Loucy (cell line): ENCODE data around the gene ADARB2.

Source experiments
- H2AFZ ChIP-seq: fragments of 200-600 bp; sonication (generic); 2 replicates; pipeline ENCODE4 v1.6.0; 2016; ENCODE audit warnings: antibody characterized with exemption, mild to moderate bottlenecking, low read length, moderate library complexity
- H3F3A ChIP-seq: fragments of 200-600 bp; 2 replicates; pipeline ENCODE4 v1.6.0; 2016; ENCODE audit warnings: antibody characterized with exemption, low read depth, mild to moderate bottlenecking
- H3K27me3 ChIP-seq: fragments of 200-600 bp; sonication (generic); 2 replicates; pipeline ENCODE4 v1.6.1; 2014; ENCODE audit warnings: low read length, mild to moderate bottlenecking; ENCODE audit not compliant: insufficient read depth, poor library complexity, severe bottlenecking
- H3K36me3 ChIP-seq: fragments of 200-600 bp; sonication (generic); 2 replicates; pipeline ENCODE4 v1.6.1; 2016; ENCODE audit warnings: low read length; ENCODE audit not compliant: insufficient read depth
- H3K4me1 ChIP-seq: fragments of 200-600 bp; sonication (generic); 2 replicates; pipeline ENCODE4 v1.5.1; 2014; ENCODE audit warnings: low read length, mild to moderate bottlenecking; ENCODE audit not compliant: insufficient read depth, poor library complexity, severe bottlenecking
- H3K4me2 ChIP-seq: fragments of 200-600 bp; sonication (generic); 2 replicates; pipeline ENCODE4 v1.6.0; 2014; ENCODE audit warnings: antibody characterized with exemption, low read length, low read depth, mild to moderate bottlenecking; ENCODE audit not compliant: poor library complexity, severe bottlenecking
- H3K4me3 ChIP-seq: fragments of 200-600 bp; sonication (generic); 2 replicates; pipeline ENCODE4 v1.5.1; 2014; ENCODE audit warnings: low read length, mild to moderate bottlenecking, mixed read lengths; ENCODE audit not compliant: poor library complexity, severe bottlenecking
- H3K79me2 ChIP-seq: fragments of 200-600 bp; sonication (generic); 2 replicates; pipeline ENCODE4 v1.6.1; 2014; ENCODE audit warnings: low read length; ENCODE audit not compliant: insufficient read depth
- H3K9ac ChIP-seq: fragments of 200-600 bp; sonication (generic); 2 replicates; pipeline ENCODE4 v1.6.0; 2014; ENCODE audit warnings: mild to moderate bottlenecking, low read depth, low read length, moderate library complexity; ENCODE audit not compliant: poor library complexity, severe bottlenecking
- H3K9me2 ChIP-seq: fragments of 200-600 bp; sonication (generic); replicated peaks from 2 replicates; pipeline ENCODE4 v1.6.1; 2016; ENCODE audit warnings: low read depth, low read length, mixed read lengths
- H3K9me3 ChIP-seq: fragments of 200-600 bp; sonication (generic); 2 replicates; pipeline ENCODE4 v1.6.1; 2014; ENCODE audit warnings: mild to moderate bottlenecking, antibody characterized with exemption, low read length, low read depth; ENCODE audit not compliant: insufficient read depth
- H4K20me1 ChIP-seq: fragments of 200-600 bp; sonication (generic); 2 replicates; pipeline ENCODE4 v1.6.0; 2014; ENCODE audit warnings: antibody characterized with exemption, low read length, mild to moderate bottlenecking; ENCODE audit not compliant: insufficient read depth, poor library complexity, severe bottlenecking
- EZH2phosphoT487 ChIP-seq: fragments of 200-600 bp; IDR thresholded peaks from 2 replicates; pipeline ENCODE4 v1.6.1; 2018; ENCODE audit warnings: antibody characterized with exemption, mild to moderate bottlenecking, moderate library complexity, borderline replicate concordance
- TF ChIP-seq, protein P1 (sequence below): fragments of 200-600 bp; sonication (generic); conservative IDR thresholded peaks from 2 replicates; pipeline ENCODE4 v1.5.1; 2014; ENCODE audit warnings: mild to moderate bottlenecking, antibody characterized with exemption, low read length

ADARB2 gene

DNA sequence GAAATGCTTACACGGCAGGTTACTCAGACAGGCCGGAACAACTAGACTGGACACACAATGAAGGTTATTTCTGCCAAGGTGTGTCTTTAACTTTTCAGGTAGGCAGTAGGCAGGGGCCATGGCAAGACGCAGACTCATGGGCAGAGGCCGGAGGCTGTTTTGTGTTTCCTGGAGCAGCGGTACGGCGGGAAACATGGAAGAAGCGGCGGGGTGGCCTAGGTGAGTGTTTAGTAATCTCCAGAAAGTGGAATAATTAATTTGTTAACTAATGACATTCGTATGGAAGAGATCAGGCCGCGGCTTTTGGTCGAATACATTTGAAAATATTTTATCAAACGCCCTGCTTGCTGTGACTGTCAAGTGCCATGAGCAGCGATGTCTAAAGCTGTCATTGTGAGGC, 403.3 kb downstream of the ADARB2 start:
- Histone ChIP-seq H4K20me1 (no peaks in the 10 kb centered on the region), H3K9me3 (no peaks in the 10 kb centered on the region), H3K4me1 (no peaks in the 10 kb centered on the region), H3K9ac (no peak overlapping the region), H3K9me2 (no peaks in the 10 kb centered on the region), H3K4me3 (no peak overlapping the region), H3K36me3 (no peaks in the 10 kb centered on the region), H2AFZ (no peak overlapping the region), H3K27me3 (no peaks in the 10 kb centered on the region), H3K79me2 (no peaks in the 10 kb centered on the region), H3F3A (no peaks in the 10 kb centered on the region), H3K4me2 (no peak overlapping the region)
- TF ChIP-seq, protein P1, sequence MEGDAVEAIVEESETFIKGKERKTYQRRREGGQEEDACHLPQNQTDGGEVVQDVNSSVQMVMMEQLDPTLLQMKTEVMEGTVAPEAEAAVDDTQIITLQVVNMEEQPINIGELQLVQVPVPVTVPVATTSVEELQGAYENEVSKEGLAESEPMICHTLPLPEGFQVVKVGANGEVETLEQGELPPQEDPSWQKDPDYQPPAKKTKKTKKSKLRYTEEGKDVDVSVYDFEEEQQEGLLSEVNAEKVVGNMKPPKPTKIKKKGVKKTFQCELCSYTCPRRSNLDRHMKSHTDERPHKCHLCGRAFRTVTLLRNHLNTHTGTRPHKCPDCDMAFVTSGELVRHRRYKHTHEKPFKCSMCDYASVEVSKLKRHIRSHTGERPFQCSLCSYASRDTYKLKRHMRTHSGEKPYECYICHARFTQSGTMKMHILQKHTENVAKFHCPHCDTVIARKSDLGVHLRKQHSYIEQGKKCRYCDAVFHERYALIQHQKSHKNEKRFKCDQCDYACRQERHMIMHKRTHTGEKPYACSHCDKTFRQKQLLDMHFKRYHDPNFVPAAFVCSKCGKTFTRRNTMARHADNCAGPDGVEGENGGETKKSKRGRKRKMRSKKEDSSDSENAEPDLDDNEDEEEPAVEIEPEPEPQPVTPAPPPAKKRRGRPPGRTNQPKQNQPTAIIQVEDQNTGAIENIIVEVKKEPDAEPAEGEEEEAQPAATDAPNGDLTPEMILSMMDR, result no peak
- no peak for TF ChIP-seq EZH2phosphoT487

- no peak overlapping the region for H2AFZ ChIP-seq
- no peaks in the 10 kb centered on the region for H3K9me3 ChIP-seq
- H3K9me2 ChIP-seq, result no peaks in the 10 kb centered on the region
- no peaks in the 10 kb centered on the region for H3K36me3 ChIP-seq
- no peaks in the 10 kb centered on the region for H3K4me1 ChIP-seq
- H3K4me3 ChIP-seq, result no peak overlapping the region
- H3K27me3 ChIP-seq, result no peaks in the 10 kb centered on the region
- TF ChIP-seq, protein P1, result no peak
- no peak for TF ChIP-seq EZH2phosphoT487
- no peaks in the 10 kb centered on the region for H4K20me1 ChIP-seq
- no peaks in the 10 kb centered on the region for H3K79me2 ChIP-seq
- no peak overlapping the region for H3K4me2 ChIP-seq
- H3F3A ChIP-seq, result no peaks in the 10 kb centered on the region
- H3K9ac ChIP-seq, result no peak overlapping the region
Observed at GRCh38 chr10:1331560-1331959, 405.8 kb downstream of the ADARB2 start.

GRCh38 chr10:1329622-1330021, 407.7 kb downstream of the ADARB2 start:
- H3K4me1 ChIP-seq, result no peaks in the 10 kb centered on the region
- no peaks in the 10 kb centered on the region for H3K9me2 ChIP-seq
- no peak overlapping the region for H3K9ac ChIP-seq
- no peaks in the 10 kb centered on the region for H3K27me3 ChIP-seq
- no peaks in the 10 kb centered on the region for H3K9me3 ChIP-seq
- no peaks in the 10 kb centered on the region for H3F3A ChIP-seq
- H2AFZ ChIP-seq, result no peak overlapping the region
- H3K79me2 ChIP-seq, result no peaks in the 10 kb centered on the region
- no peaks in the 10 kb centered on the region for H4K20me1 ChIP-seq
- H3K36me3 ChIP-seq, result no peaks in the 10 kb centered on the region
- H3K4me2 ChIP-seq, result no peak overlapping the region
- TF ChIP-seq, protein P1, result no peak
- TF ChIP-seq EZH2phosphoT487, result no peak
- no peak overlapping the region for H3K4me3 ChIP-seq
